COLO829 (cell line): Measurements from ENCODE around the gene BMP3.

Experiments
- DNase-seq: peaks from one replicate; pipeline ENCODE4 v3.0.0; 2012; ENCODE audit warnings: low spot score

BMP3 gene

GRCh38 chr4:81106150-81106549, 75.6 kb downstream of the BMP3 start:
- DNase-seq: no peak
